GM04503 (cell line): Measurements from ENCODE around the gene IFNGR1.
"Not testable (repeated sequence)": the region's sequence is repeated elsewhere in the genome, so short reads cannot be mapped to it uniquely, and the experiment has no call there.

Experiments used
- DNase-seq: peaks from one replicate; pipeline ENCODE4 v3.0.0-alpha.2; 2012; ENCODE audit warnings: low read depth

The IFNGR1 gene

GRCh38 chr6:137213331-137213740 is 5.8 kb downstream of the IFNGR1 start:
- no peak for DNase-seq

GRCh38 chr6:137211910-137212309 is 7.3 kb downstream of the IFNGR1 start:
- DNase-seq = no peak

- no peak for DNase-seq
These were observed 8.3 kb downstream of the IFNGR1 start for GRCh38 chr6:137210903-137211302.

- no peak for DNase-seq
These were observed 10.9 kb downstream of the IFNGR1 start for GRCh38 chr6:137208279-137208678.

GRCh38 chr6:137207457-137207856 is 11.7 kb downstream of the IFNGR1 start:
- not testable (repeated sequence) for DNase-seq

- no peak for DNase-seq
These were observed 12.6 kb downstream of the IFNGR1 start for GRCh38 chr6:137206577-137206976.

- no peak for DNase-seq
These were observed 15.9 kb downstream of the IFNGR1 start for GRCh38 chr6:137203256-137203655.

- no peak for DNase-seq
These were observed 17.1 kb downstream of the IFNGR1 start for GRCh38 chr6:137202078-137202477.

- no peak for DNase-seq
These were observed 18.2 kb downstream of the IFNGR1 start for GRCh38 chr6:137201006-137201405.

GRCh38 chr6:137200288-137200687 is 18.9 kb downstream of the IFNGR1 start:
- DNase-seq = no peak

GRCh38 chr6:137197684-137198645 is 21.2 kb downstream of the IFNGR1 start:
- no peak for DNase-seq

- DNase-seq = no peak
These were observed 25.7 kb downstream of the IFNGR1 start for GRCh38 chr6:137193256-137194070.

GRCh38 chr6:137192821-137193220 is 26.4 kb downstream of the IFNGR1 start:
- DNase-seq = no peak

- DNase-seq = no peak
These were observed 27.5 kb downstream of the IFNGR1 start for GRCh38 chr6:137191670-137192069.

GRCh38 chr6:137191236-137191635 is 27.9 kb downstream of the IFNGR1 start:
- no peak for DNase-seq

GRCh38 chr6:137190583-137191094 is 28.5 kb downstream of the IFNGR1 start:
- DNase-seq = no peak

- no peak for DNase-seq
These were observed 30.3 kb downstream of the IFNGR1 start for GRCh38 chr6:137188855-137189254.

- DNase-seq = no peak
These were observed 33.9 kb downstream of the IFNGR1 start for GRCh38 chr6:137185290-137185689.

GRCh38 chr6:137182654-137183073 is 36.5 kb downstream of the IFNGR1 start:
- no peak for DNase-seq

- DNase-seq = no peak
These were observed 37.1 kb downstream of the IFNGR1 start for GRCh38 chr6:137181891-137182653.

- DNase-seq = no peak
These were observed 41.6 kb downstream of the IFNGR1 start for GRCh38 chr6:137177611-137178010.

GRCh38 chr6:137176729-137177128 is 42.5 kb downstream of the IFNGR1 start:
- DNase-seq = no peak
